Measurements from ENCODE around the gene CNNM2. TPM values are rescaled to one million over a fixed set of nuclear protein-coding genes. Genes with fewer than 3 reads are reported as not detected.

The CNNM2 gene
- total and polyA plus RNA-seq, 8 donors = 6.0 to 10.3 (median 8.3) TPM

DNA sequence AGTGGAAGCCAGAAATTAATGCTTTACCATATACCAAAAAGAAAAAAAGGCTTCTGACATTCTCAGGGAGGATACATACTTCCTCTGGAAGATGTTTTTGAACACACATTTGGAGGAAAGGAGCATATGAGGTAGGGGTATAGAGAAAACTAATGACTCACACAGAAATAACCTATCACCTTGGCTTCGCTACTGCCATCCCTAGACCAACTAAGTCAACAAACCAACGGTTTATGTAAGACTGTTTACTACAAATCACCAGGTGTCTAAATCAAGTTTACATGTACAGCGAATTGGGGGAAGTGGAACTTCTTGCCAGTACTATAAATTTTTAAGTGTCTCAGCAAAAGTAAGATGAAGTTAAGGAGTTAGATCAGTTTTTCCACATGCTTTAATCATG lies 178.0 kb downstream of the CNNM2 start:
- Histone ChIP-seq H3K27ac (no peak overlapping the region), H3K27me3 (no peaks in the 10 kb centered on the region), H3K4me1 (no peaks in the 10 kb centered on the region), H3K9me3 (no peaks in the 10 kb centered on the region), H3K4me3 (no peak overlapping the region), H3K36me3 (peaks cover 0 to 100% of the 10 kb centered on the region in 2 donors)
- ATAC-seq (no peak), DNase-seq (no peak)
- TF ChIP-seq, protein P1, sequence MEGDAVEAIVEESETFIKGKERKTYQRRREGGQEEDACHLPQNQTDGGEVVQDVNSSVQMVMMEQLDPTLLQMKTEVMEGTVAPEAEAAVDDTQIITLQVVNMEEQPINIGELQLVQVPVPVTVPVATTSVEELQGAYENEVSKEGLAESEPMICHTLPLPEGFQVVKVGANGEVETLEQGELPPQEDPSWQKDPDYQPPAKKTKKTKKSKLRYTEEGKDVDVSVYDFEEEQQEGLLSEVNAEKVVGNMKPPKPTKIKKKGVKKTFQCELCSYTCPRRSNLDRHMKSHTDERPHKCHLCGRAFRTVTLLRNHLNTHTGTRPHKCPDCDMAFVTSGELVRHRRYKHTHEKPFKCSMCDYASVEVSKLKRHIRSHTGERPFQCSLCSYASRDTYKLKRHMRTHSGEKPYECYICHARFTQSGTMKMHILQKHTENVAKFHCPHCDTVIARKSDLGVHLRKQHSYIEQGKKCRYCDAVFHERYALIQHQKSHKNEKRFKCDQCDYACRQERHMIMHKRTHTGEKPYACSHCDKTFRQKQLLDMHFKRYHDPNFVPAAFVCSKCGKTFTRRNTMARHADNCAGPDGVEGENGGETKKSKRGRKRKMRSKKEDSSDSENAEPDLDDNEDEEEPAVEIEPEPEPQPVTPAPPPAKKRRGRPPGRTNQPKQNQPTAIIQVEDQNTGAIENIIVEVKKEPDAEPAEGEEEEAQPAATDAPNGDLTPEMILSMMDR (IDR thresholded peaks at IDR 0.05) = no peak
- intact Hi-C loops (cut with DNase I) = no loop called here

DNA sequence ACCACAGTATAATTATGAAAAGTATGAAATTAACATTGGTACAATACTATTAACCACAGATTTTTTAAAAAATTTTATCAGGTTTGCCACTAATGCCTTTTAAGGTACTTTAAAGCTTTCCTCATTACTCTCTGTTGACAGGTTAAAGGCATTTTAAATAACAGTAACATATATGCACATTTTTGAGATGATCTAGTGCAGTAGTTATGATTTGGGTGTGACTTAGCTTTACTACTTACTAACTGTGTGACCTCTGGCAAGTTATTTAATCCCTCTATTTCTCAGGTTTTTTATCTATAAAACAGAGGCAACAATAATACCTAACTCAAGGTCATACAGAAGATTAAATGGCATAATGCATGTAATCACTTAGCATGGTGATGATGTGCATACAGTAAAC lies 180.1 kb downstream of the CNNM2 start:
- Histone ChIP-seq H3K36me3 (peaks cover 0 to 100% of the 10 kb centered on the region in 2 donors), H3K9me3 (no peaks in the 10 kb centered on the region), H3K27me3 (no peaks in the 10 kb centered on the region), H3K27ac (no peak overlapping the region), H3K4me3 (no peak overlapping the region), H3K4me1 (no peaks in the 10 kb centered on the region)
- intact Hi-C loops (cut with DNase I) = no loop called here
- DNase-seq = no peak
- ATAC-seq = no peak
- TF ChIP-seq, protein P1 (IDR thresholded peaks at IDR 0.05) = no peak

DNA sequence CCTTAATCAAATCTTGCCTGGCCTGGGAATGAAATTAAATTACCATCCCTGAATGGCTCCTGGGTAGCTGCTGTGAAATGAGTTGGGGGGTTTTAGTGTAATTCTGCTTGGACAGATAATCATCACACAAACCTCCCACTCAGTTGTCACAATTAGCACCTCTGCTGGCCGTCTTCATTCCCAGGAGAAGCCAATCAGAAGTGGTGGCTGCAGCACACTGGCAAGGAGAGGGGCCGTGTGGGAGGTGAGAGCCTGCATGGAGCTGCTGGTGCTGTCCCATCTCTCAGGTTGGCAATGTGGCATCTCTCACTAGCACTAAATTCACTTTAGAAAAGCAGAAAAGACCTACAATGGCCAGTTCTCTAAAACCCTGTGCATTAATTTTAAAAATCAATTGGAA lies 182.5 kb downstream of the CNNM2 start:
- intact Hi-C loops (cut with DNase I) = no loop called here
- no peak for ATAC-seq

DNA sequence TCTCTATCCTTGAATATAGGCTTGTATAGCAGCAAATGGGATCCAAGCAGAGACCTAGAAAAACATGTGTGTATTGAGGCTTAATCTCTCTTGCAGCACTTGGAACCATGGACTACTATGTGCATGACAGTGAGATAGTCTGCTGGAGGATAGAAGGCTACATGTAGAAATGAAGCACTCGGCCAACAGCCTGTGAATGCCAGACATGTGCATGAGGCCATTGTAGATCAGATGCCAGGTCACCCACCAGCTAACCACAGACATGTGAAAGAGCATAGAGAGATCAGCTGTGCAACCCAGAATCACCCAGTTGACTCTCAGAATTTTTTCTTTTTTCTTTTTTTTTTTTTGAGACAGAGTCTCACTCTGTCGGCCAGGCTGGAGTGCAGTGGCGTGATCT lies 184.1 kb downstream of the CNNM2 start:
- H3K27ac ChIP-seq = no peak overlapping the region
- H3K27me3 ChIP-seq = no peaks in the 10 kb centered on the region
- peaks cover 0 to 94% of the 10 kb centered on the region in 2 donors for H3K36me3 ChIP-seq
- DNase-seq (no peak), ATAC-seq (no peak)
- H3K4me1 ChIP-seq = no peaks in the 10 kb centered on the region
- intact Hi-C loops (cut with DNase I) = no loop called here
- H3K4me3 ChIP-seq = no peak overlapping the region
- H3K9me3 ChIP-seq = no peaks in the 10 kb centered on the region
- TF ChIP-seq, protein P1 (IDR thresholded peaks at IDR 0.05) = no peak

More for the DNA sequence above, 182.5 kb downstream of the CNNM2 start:
- Histone ChIP-seq H3K9me3 (no peaks in the 10 kb centered on the region), H3K27me3 (no peaks in the 10 kb centered on the region), H3K4me1 (no peaks in the 10 kb centered on the region), H3K36me3 (peaks cover 0 to 100% of the 10 kb centered on the region in 2 donors), H3K27ac (no peak overlapping the region), H3K4me3 (no peak overlapping the region)
- no peak for DNase-seq
- TF ChIP-seq, protein P1 (IDR thresholded peaks at IDR 0.05) = no peak

DNA sequence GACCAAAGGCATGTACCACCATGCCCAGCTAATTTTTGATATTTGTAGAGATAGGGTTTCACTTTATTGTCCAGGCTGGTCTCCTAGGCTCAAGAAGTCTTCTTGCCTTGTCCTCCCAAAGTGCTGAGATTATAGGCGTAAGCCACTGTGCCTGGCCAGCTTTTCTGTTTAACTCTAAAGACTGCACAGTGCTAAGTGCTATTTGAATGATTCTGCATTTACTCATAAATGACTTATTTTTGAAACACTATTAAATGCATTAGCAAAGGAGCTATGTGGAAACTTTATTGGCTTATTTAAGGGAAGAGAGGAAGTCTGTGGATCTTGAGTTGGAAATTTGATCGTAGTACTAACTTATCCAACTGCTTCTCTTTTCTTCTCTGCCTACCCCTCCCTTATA lies 185.9 kb downstream of the CNNM2 start:
- Histone ChIP-seq H3K4me3 (no peak overlapping the region), H3K9me3 (no peaks in the 10 kb centered on the region), H3K27me3 (no peaks in the 10 kb centered on the region), H3K27ac (no peak overlapping the region), H3K36me3 (peaks cover 0 to 84% of the 10 kb centered on the region in 2 donors), H3K4me1 (no peaks in the 10 kb centered on the region)
- intact Hi-C loops (cut with DNase I) = no loop called here
- TF ChIP-seq, protein P1 (IDR thresholded peaks at IDR 0.05) = no peak
- DNase-seq (no peak), ATAC-seq (no peak)
